DMS153 treated with DMSO at 0.1 percent for 48 hours (cell line): Measurements from ENCODE around the gene TIGD4.
"Not testable (repeated sequence)": the region's sequence is repeated elsewhere in the genome, so short reads cannot be mapped to it uniquely, and the experiment has no call there.

Experiments used
- DNase-seq: peaks from one replicate; lab custom pipeline; 2025; ENCODE audit not compliant: unreplicated experiment; lab: John Stamatoyannopoulos, UW

The TIGD4 gene

DNA sequence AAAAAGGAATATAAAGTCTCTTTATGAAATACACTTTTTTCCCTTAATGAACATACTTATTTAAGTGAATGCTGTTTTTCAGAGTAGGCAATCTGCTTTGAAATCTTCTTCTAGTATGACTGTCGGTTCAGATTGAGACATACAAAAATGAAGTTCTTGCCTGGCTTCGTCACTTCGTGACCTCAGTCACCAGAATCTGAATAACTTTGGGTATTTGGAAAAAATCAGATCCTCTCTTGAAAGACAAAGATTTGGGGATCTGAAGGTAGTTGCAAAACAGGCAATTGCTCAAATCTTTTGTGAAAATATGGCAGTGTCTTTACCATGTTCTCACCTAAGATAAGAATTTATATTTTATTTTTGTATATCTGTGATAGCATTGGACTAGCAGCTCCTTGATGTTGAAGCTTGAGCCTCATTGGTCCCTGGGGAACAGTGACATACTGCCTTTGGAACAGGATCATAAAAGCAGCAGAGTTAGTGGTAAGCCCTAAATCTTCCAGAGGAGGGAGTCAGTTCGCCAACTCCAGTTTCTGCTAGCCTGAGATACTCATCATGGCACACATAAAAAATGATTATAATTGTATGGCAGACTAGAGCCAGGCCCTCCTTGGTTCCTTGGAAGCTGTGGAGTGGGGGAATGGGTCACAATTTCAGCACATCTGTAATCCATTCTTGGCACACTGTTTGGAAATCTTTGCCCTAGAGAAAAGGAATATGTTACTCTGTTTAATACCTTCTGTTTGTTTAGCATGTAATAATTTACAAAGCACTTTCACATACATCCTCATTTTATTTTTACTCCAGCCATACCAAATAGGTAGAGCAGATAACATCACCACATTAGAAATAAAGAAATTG, 5.2 kb upstream of the TIGD4 start:
- DNase-seq = peak; percentile 14

DNA sequence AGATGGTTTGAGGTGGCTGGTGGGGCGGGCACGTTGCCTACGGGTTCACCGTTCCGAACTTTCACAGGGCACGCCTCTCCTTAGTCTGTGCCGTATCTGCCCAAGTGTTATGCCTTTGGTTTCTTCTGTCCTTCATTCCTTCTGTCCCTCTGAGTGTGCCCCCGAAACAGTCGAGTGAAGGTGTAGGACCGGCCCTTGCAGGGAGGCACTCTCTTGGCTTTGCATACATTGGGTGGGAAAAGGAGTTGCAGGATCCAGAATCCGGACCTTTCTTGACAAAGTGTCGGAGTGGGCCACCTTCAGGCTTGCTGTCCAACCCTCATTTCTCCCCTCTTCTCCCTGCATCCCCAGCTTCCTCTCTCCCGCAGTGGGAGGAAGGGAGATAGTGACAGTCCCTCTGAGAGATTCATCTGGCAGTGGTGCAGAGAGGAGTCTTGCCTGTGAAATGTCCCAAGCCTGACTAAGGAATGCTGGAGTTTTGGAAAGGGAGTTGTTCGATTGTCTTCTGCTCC, 793 bp upstream of the TIGD4 start:
- DNase-seq = no peak

DNA sequence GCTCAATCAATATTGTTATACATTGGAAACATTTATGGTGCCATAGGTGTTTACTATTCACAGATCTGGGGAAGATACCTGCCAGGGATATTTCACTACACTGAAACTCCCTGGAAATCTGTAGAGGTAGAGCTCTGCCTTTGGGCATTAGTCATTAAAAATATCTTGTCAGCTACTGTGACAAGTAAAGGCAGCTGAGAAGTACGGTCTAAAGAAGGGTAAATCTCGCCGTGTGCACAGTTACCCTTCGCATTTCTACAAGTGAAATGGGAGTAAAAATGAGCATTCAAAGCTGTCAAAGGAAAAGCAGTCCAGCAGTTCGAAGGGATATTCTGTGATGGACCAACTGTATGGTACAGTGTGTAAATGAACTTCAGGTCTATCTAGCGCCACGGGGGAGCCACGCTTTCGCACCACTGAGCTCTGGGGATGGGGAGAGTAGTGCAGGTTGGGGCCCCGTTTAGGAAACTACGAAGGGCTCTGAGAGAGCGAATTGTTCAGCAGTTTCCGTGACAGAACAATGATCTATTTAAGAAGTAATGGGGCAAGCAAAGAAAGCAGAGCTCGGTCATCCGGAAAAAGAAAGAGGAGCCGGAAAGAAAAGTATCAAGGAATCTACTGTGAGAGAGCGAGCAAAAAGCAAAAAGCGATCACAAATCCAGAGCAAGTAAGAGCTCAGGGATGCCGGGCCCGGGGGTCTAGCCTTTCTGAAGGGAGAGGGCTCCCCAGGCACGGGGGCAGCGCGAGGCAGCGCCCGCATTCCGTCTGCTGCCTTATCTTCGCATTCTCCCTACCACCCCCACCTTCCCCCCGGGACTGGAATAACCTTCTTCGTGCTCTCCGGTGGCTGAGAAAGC, 646 bp downstream of the TIGD4 start:
- peak; percentile 51 for DNase-seq

DNA sequence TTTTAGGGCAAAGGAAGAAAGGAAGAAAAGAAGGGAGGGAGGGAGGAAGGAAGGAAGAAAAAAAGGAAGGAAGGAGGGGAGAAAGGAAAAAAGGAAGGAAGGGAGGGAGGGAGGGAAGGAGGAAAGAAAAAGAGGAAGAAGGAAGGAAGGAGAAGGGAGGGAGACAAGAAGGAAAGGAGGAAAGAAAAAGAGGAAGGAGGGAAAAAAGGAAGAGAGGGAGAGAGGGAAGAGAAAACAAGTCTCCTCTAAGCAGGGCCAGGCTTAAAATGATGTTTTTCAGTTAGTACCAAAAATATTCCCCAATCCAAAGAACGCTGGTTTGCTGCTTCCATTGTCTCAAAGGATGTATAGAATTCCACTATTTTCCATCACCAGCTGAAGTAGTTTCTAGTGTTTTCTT, 2.0 kb downstream of the TIGD4 start:
- no peak for DNase-seq

DNA sequence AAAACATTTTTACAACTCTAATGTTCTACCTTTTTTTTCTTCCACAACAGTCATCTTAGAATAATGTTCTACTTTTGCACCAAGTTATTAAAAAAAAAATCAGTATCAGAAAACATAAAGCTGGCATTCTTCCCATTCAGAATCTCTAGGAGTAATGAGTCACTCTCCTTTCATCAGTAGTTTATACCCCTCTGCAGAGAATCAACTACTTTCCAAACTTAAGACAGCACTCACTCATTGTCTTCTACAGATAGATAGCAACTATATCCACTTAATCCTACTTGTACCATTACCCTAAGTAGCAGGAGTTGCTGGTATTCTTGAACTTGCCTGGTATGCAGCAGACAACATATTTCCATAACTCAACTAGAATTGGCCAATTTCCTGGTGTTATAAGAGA, 3.2 kb downstream of the TIGD4 start:
- no peak for DNase-seq

DNA sequence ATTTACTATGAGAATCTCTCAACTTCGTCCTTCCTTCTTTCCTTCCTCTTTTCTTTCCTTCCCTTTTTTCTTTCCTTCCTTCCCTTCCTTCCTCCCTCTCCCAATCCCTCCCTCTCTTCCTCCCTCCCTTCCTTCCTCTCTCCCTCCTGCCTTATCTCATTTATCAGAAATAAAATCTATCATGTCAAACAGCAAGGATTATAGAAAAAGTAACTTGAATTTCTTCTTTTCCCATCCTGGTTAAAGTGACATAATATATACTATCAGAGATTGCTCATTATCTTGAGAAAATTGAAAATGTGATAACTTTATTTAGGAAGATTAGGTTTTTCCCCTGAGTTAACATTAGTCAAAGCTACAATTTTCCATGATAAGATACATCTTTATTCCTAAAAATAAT, 5.6 kb downstream of the TIGD4 start:
- DNase-seq = no peak

DNA sequence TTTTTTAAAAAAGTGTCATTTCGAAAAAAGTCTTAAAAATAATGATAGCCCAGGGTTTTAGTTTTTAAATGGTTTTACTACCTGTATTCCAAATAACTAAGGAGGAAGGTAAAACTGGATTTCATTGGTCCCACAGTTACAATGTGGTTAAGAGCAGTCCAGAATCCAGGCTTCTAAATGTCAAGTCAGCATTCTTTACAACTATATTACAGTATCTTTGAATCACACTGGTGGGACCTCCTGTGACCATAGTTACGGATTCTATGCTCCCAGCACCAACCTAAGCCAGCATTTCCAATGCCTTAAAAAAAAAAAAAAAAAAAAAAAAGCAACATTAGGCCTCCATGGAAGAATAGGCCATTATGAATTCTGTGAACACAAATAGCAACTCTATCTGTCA, 6.2 kb downstream of the TIGD4 start:
- no peak for DNase-seq

DNA sequence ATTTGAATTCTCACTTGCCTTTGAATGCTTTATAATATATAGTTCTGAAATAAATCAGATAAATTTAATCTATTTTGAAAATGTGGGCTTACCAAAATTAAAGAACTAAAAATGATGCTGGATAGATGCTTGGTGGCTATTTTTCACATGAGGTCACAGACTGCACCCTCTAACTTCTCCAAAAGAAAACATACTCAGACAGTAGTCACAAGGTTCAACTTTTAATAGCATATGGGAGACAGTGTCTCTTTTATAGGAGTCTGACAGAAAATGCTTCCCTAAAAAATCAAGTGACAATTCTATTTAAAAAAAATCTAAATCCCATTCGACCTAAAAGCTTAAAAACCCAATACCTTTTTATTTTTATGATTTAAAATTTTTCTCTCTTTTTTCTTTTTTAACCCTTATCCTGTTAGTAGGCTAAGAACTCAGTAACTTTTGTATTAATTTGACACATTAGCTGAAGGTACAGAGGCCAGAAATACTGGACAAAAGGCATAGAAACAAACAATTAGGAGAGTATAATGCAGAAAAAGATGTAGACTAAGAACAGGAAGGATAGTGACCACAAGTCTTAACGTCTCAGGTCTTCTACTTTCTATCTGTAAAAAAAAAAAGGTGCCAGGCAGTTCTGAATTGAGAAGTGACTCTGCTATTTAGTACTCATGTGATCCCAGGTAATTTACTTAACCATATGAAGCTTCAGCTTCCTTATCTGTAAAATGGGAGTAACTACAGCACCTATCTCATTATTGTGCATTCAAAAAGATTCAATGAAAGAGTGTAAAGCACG, 7.6 kb downstream of the TIGD4 start:
- DNase-seq = no peak

DNA sequence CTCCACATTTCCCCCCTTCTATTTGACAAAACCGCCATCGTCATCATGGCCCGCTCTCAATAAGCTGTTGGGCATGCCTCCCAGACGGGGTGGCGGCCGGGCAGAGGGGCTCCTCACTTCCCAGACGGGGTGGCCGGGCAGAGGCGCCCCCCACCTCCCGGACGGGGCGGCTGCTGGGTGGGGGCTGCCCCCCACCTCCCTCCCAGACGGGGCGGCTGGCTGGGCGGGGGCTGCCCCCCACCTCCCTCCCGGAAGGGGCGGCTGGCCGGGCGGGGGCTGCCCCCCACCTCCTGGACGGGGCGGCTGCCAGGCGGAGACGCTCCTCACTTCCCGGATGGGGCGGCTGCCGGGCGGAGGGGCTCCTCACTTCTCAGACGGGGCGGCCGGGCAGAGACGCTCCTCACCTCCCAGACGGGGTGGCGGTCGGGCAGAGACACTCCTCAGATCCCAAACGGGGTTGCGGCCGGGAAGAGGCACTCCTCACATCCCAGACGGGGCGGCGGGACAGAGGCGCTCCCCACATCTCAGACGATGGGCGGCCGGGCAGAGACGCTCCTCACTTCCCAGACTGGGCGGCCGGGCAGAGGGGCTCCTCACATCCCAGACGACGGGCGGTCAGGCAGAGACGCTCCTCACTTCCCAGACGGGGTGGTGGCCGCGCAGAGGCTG, 14.3 kb downstream of the TIGD4 start:
- DNase-seq = not testable (repeated sequence)

DNA sequence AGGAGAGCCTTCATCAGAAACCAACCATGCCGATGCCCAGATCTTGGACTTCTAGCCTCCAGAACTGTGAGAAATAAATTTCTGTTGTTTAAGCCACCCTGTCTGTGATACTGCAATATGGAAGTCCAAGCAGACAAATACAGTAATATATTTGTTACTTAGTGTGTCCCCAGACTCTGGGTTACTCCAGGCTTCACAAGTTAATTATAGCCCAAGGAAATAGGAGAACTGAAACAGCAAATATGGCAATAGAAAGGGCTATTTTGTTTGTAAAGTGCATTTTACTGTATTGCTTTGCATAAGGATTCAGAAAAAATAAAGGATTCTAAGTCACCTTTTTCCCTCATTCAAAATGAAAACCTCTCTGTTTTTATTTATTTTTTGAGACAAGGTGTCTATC, 15.7 kb downstream of the TIGD4 start:
- no peak for DNase-seq

DNA sequence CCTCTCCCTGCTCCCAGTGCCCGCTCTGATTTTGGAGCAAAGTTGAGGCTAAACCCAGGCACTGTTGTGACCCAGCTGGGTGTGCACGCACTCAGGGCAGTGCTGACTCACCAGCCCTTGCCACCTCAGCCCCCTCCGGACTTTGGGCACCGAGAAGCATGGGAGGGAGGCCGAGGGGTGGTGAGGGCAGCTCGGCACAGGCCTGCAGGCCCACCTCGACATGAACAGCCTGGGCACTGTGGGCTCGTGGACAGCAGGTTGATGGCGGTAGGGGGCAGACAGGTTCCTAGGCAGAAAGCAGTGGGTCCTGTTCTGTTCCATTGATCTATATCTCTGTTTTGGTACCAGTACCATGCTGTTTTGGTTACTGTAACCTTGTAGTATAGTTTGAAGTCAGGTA, 30.9 kb downstream of the TIGD4 start:
- DNase-seq = no peak

DNA sequence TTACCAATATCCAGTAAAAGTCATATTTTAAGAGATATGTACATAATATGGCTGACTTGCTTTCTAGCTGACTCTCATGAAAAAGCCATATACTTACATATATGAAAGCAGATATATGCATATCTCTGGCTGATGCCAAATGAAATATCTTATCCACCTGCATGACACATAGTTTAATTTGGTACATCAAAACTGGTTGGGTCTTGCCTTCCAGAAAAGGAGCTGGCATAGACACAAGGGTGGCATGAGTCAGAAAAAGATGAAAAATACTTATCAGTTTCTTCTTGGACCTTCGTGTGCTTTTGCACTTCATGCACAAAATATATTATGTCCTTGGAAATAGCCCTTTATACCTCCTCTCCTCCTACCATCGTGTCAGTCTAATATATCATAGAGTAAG, 32.1 kb downstream of the TIGD4 start:
- no peak for DNase-seq

DNA sequence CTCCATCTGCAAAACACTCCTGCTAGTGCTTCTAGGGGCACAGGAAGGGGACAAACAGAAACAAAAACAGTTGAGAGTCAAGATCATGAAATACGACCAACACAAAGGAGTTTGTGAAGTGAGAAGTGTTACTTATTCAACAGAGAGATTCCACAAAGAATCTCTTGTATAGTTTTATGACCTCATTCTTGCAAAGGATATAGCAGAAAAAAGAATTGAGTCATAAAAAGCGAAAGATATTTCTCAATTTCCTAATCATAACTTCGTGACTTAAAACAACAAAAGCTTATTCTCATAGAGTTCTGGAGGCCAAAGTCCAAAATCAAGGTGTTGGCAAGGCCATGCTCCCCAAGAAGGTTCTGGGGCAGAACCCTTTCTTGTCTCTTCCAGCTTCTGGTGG, 40.7 kb downstream of the TIGD4 start:
- no peak for DNase-seq

DNA sequence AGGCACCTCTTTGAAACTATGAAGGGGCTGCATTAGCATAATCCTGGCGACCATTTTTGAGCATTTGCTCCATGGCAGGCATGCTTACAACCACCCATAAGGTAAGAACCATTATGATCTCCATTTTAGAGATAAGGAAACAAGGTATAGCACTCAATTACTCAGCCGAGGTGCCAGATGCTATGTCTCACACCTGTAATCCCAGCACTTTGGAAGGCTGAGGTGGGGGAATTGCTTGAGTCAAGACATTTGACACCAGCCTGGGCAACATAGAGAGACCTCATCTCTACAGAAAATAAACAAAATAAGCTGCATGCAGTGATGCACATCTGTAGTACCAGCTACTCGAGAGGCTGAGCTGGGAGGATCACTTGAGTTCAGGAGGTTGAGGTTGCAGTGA, 43.6 kb downstream of the TIGD4 start:
- DNase-seq = no peak

DNA sequence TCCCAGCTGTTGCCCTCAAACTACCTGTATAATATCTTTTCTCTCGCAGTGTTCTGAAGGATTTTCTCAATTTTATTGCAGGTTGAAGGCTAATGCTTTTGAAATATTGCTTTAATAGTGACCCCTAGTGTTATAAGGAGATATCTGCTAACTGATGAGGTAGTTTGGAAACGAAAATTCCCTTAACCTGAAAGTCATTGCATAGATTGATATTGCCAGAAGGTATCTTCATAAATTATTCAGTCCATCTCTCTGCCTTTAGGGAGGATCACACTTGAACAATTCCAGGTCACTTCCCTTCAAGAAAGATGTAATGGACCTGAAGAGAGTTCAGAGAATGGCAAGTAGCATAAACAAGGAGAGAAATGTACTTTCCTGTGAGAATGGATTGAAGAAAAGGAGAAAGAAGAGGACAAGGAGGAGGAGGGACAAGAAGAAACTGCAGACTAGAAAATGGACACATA, 44.1 kb downstream of the TIGD4 start:
- peak; percentile 64 for DNase-seq

DNA sequence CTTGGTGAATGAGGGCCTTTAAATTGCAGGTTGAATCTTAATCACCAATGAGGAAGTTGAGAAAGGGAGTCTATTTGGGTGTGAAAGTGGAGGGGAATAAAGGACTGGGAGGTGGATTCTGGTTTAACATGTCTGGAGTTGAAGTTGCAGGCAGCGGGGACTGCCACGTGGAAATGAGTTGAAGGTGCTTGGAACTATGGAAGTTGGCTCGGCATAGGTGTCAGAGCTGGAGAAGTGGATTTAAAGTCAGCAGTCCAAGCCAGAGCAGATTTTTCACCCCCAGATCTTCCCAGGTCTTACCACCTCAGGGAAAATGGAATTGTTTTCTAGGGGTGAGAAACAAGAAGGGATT, 44.9 kb downstream of the TIGD4 start:
- no peak for DNase-seq

DNA sequence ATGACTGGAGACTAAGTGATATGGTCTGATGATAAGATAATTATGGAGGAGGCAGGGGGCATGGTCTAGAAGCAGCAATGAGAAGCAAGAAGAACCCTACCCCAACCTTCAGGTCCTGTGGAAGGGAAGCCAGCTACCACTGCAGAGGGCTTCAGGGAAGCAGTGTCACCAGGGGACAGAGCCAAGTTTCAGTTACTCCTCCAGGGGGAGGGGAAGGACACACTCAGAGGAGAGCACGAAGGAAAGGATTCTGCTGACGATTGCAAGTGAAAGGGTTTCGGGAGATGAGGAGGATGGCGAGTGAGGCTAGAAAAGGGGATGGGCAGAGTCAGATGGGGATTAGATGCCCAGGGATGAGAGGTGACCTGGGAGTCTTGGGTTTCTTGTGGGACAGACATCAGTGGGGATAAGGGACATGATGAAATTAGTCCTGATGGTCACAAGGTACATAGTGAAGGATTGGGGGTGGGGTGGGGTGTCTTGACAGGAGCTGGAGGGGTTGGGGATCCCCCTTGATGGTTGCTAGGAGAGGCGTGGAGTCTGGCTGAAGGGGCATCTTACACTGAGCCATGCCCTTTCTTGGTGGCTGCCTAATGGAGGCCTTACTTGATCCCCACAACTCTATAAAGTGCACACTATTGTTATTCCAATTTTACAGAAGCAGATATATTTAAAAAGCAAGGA, 45.4 kb downstream of the TIGD4 start:
- no peak for DNase-seq

DNA sequence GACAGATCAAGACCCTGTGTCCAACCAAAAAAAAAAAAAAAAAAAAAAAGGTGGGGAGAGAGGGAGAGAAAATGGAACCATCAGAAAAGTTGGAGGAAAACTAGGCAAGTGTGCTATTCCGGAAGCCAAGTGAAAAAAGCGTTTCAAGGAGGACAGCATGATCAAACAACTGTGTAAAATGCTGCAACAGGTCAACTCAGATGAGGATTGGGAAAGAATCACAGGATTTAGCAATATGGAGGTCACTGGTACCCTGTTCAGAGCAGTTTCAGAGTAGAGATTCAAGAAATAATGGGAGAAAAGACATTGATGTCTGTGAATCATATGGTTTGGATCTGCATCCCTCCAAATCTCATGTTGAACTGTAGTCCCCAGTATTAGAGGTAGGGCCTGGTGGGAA, 47.5 kb downstream of the TIGD4 start:
- no peak for DNase-seq

DNA sequence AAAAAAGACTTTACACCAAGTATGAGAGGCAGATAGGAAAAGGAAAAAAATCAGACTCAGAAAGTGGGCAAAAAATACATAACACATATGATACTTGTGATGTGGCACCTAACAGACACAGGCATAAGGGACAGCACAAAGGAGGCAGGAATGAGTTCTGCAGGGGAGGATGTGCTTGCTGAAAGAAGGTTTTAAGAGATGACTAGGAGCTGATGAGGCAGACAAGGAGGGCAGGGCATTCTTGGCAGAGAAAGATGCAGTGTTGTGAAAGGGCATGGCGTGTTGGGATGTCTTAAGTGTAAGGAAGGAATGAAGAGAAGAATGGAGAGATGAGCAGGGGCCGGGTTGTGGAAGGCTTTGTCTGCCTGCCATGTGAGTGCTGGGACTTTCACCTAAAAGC, 50.1 kb downstream of the TIGD4 start:
- DNase-seq = no peak

DNA sequence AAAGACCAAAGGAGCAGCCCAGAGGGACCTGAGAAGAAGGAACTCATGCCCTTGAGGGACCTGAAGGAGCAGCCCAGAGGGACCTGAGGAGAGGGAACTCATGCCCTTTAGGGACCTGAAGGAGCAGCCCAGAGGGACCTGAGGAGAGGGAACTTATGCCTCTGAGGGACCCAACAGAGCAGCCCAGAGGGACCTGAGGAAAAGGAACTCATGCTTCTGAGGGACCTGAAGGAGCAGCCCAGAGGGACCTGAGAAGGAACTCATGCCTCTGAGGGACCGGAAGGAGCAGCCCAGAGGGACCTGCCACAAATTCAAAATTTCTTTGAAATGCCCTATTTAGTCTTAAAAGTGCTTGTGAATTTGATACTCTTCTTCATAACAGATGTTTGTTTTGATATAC, 51.2 kb downstream of the TIGD4 start:
- DNase-seq = no peak
